ENCODE measurements around the gene BRSK1.

Gene BRSK1

DNA sequence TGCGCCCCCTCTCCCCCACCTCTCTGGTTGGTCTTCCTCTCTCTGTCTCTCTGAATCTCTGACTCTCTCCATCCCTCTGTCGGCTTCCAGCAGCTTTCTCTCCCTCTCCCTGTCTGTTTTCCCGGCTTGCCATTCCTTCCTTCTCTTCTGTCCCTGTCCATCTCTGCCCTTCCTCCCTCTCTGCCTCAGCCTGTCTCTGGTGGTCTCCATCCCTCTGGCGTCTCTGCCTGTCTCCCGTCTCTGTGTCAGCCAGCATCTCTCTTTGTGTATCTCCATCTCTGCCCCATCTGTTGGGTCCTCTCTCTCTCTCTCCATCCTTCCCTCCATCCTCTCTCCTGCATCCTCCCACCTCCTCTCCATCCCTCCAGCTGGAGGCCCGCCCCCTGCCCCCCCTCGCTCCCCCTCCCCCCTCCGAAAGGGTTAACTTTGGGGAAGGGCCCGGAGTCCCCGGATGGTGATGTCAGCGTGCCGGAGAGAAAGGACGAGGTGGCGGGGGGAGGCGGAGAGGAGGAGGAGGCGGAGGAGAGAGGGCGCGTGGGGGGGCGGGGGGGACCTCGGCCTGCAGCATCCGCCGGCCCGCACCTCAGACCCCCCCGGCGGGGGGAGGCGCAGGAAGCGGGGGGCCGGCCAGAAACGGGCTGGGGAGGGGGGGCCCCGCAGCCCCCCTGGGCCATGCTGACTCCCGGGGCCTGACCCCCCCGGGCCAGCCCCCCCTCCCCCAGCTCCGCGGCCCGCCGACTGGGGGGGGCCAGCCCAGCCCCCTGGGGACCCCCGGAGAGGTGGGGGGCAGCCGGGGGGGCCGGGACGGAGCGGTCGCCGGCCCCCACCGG lies at the start of gene BRSK1:
Gene BRSK1 (plus strand): TSS at position 450 of the 830 bp plus-strand sequence. CDS start 446 bp downstream, outside the sequence.
- H3K4me3 ChIP-seq (ENCODE audit: low read depth, low read length) = no peak within 1 kb of the TSS
- TF ChIP-seq, protein P1, sequence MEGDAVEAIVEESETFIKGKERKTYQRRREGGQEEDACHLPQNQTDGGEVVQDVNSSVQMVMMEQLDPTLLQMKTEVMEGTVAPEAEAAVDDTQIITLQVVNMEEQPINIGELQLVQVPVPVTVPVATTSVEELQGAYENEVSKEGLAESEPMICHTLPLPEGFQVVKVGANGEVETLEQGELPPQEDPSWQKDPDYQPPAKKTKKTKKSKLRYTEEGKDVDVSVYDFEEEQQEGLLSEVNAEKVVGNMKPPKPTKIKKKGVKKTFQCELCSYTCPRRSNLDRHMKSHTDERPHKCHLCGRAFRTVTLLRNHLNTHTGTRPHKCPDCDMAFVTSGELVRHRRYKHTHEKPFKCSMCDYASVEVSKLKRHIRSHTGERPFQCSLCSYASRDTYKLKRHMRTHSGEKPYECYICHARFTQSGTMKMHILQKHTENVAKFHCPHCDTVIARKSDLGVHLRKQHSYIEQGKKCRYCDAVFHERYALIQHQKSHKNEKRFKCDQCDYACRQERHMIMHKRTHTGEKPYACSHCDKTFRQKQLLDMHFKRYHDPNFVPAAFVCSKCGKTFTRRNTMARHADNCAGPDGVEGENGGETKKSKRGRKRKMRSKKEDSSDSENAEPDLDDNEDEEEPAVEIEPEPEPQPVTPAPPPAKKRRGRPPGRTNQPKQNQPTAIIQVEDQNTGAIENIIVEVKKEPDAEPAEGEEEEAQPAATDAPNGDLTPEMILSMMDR (IDR thresholded peaks at IDR 0.05; ENCODE audit: control insufficient read depth, extremely low read depth, insufficient read depth) = no peak
- no peak for DNase-seq (ENCODE audit: low read depth)

DNA sequence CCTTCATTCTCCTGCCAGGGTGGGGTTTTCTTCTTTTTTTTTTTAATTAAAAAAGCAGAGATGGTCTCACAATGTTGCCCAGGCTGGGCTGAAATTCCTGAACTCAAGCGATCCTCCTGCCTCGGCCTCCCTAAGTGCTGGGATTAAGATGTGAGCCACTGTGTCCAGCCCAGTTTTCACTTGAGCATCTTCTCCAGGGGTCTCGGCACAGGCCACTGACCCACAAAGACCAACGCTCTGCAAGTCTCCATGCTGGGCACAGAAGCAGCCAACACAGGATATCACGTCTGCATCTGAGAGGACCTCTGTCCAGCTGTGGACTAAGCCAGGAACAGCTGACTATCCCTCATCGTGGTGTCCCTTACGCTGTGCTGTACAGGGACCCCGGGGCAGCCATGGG lies 45.8 kb upstream of the BRSK1 start:
- no peak overlapping the region for H3K4me3 ChIP-seq (ENCODE audit: low read depth, low read length)
- TF ChIP-seq, protein P1 (IDR thresholded peaks at IDR 0.05; ENCODE audit: control insufficient read depth, extremely low read depth, insufficient read depth) = no peak

DNA sequence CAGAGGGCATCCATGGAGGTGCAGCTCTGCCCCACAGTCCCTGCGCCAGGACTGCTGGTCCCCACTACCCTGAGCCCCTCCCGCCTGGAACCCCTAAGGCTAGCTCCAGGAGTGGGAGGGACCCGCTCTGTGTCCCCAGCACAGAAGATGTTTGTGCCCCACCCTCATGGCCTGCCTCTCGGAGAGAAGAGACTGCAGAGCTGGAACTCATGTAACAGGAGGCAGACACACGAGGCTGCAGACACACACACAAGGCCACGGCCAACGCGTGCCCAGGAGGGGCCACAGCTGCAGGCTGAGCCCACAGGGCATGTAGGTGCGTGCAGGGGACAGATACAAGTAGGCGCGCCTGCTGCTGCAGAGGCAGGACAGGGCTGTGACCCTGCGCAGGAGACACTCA lies 44.8 kb upstream of the BRSK1 start:
- no peak for DNase-seq (ENCODE audit: low read depth)
- TF ChIP-seq, protein P1 (IDR thresholded peaks at IDR 0.05; ENCODE audit: control insufficient read depth, extremely low read depth, insufficient read depth) = no peak
- no peak overlapping the region for H3K4me3 ChIP-seq (ENCODE audit: low read depth, low read length)

More for the DNA sequence above, 45.8 kb upstream of the BRSK1 start:
- DNase-seq (ENCODE audit: low read depth) = no peak

- no peak for DNase-seq (ENCODE audit: low read depth)
- no peak overlapping the region for H3K4me3 ChIP-seq (ENCODE audit: low read depth, low read length)
- TF ChIP-seq, protein P1 (IDR thresholded peaks at IDR 0.05; ENCODE audit: control insufficient read depth, extremely low read depth, insufficient read depth) = no peak
Observed at GRCh38 chr19:55240713-55241020, 43.1 kb upstream of the BRSK1 start.

DNA sequence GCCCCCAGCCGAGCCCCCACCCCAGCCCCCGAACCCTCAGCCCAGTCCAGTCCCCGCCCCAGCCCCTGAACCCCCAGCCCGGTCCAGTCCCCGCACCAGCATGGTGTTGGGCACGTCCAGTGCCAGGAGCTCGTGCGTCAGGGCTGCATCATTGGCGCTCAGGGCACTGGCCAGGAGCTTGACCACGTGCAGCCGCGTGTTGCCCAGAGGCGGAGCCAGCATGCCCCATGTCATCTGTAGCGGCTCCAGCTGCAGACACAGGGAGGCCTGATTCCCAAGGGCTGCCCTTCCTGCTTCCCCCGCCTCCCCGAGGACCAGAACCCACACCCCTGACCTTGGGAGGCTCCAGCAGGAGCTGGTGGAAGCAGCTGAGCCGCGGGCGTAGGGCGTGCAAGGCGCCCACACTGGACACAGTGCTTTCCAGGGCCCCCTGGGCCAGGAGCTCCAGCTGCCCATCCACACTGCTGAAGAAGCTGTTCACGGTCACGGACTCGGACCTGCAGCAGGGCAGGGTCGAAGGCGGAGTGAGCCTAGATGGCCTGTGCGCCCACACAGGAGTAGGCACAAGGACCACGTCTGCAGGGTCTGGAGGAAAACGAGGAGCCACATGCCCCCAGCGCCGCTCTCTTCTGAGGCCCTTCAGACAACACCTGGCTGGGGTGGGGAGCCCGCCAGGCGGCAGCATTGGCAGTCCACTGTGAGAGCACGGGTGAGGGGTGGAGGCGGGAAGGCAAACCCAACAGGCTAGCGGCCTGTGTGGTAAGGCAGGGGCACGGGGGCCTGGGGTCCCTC lies 42.5 kb upstream of the BRSK1 start:
- no peak for DNase-seq (ENCODE audit: low read depth)
- no peak overlapping the region for H3K4me3 ChIP-seq (ENCODE audit: low read depth, low read length)
- TF ChIP-seq, protein P1 (IDR thresholded peaks at IDR 0.05; ENCODE audit: control insufficient read depth, extremely low read depth, insufficient read depth) = no peak

DNA sequence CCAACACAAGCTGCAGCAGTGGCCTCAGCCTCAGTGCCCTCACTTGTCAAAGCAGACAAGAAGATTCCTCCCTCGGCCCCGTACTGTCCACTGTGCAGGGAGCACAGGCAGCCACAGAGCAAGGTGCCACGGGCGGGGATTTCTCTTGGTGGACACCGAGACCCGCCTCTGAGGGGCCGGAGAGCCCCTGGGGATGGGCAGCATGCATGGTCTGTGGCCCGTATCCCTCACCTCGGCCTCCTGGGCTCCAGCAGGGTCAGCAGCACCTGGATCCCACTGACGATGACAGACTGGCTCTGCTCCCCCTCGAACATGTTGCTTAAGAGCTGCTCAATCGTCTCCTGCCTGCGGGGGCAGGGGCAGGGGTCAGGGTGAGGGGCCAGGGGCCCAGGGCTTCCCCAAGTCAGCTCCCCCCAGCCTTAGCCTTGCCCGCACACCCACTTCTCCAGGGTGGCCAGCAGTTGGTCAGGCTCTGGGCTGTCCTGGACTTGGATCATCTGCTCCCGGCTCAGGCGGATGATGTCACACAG lies 41.8 kb upstream of the BRSK1 start:
- TF ChIP-seq, protein P1 (IDR thresholded peaks at IDR 0.05; ENCODE audit: control insufficient read depth, extremely low read depth, insufficient read depth) = no peak
- no peak for DNase-seq (ENCODE audit: low read depth)
- no peak overlapping the region for H3K4me3 ChIP-seq (ENCODE audit: low read depth, low read length)

Data from LNCaP clone FGC (cell line).